CD4-positive, alpha-beta T cell treated with Interleukin-15 for 1 hour (primary cell): ENCODE data around the gene LMNTD2.

Experiments
- DNase-seq: peaks from one replicate; pipeline ENCODE4 v3.0.0-alpha.2; 2020

The LMNTD2 gene

DNA sequence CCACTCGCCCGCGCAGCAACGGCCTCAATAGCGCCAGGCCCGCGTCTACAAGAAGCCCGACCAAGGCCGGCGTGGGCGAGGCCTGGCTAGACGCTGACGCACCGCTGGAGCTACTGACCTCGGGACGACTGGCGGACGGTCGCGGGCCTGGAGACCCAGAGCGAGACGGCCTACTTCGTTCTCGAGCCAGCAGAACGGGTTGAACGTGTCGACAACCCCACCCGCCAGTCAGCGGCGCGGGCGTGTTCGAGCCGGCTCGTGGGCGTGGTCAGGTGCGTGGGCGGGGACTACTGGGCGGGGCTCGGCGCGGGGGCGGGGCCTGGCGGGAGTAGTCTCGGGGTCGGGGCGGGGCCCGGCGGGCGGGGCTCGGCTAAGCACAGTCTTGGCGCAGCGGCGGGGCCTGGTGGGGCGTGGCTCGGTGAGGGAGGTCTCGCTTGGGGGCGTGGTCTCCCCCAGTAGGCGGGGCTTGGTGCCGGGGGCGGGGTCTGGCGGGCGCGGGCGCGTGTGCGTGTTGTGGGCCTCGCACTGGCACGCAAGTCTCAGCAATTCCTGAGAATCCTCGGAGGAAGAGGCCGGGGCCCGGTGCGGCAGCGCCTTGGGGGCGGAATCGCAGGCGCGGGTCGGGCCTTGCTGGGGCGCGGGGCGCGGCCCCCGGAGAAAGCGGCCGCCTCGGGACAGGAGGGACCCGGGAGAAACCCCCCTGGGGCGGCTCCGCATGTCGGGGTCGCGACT is 53.4 kb downstream of the LMNTD2 start, which contains the start of gene RNH1:
TSS of gene RNH1 (minus strand) at position 248 of the 732 bp plus-strand sequence. CDS start 5,080 bp downstream, outside the sequence.
- DNase-seq: peak; percentile 97

DNA sequence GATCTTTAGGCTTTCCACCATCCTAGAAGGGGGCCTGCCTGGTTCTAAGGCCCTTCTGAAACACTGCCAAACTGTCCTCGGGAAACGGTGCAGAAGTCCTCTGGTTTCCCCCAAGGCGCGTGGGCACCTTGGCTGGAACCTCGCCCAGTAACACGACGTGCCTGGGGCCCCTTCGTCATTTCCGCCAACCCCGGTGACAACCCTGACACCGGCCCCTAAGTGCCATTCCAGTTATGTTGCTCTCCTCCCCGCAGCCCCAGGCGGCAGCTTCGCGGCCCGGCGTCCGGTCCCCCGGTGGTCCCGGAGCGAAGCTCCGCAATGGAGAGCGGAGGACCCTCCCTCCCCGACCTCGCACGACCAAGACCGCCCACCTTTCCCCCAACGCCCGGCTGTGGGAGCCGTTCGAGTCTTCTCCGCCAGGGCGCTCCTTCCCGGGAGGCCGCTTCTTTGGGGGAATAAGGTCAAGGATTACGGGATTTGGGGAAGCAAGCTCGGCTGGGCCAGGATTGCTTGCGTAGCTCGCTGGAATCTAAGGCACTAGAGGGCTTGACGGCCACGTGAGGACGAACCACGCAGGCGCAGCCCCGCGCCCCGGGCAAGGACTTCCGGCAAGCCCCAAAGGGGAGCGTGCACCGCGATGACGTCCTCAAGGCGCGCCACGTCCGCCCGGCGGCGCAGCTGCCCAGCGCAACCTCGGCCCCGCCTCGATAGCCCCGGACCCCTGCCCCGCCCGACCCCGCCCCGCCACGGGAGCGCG is 54.1 kb downstream of the LMNTD2 start:
- DNase-seq: peak; percentile 97

DNA sequence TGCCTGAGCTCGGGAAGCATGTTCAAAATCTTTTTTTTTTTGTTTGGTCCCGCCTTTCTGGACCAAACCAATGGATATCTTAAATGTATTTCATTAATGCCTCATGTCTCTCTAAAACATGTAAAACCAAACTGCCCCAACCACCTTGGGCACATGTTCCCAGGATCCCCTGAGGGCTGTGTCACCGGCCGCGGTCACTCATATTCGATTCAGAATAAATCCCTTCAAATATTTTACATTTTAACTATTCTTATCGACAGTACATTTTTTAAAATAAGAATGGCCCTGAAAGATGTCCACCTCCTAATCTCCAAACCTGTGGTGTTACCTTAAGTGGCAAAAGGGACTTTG is 55.6 kb downstream of the LMNTD2 start:
- no peak for DNase-seq
